ENCODE results near the gene GNB1L.

- TF ChIP-seq ZFP3 (CRISPR knock-in tag; IDR thresholded peaks at IDR 0.05) (no peak), TCF4 (CRISPR knock-in tag; IDR thresholded peaks at IDR 0.05; ENCODE audit: borderline replicate concordance) (no peak)
Observed at GRCh38 chr22:19886605-19887255, 32.1 kb upstream of the GNB1L start.

Measured in SK-N-SH treated with all-trans-retinoic acid at 6 μM for 48 hours (cell line).